H1 (cell line): Measurements from ENCODE around the gene APOL2. TPM values are rescaled to one million over a fixed set of nuclear protein-coding genes. Genes with fewer than 3 reads are reported as not detected.
A peak's percentile ranks its signal among the peaks of the same experiment; 100 is the strongest.

Experiments
- CTCF ChIA-PET: fragments of 300-600 bp; sonication (Branson Sonifier 250); formaldehyde crosslinking; loops from one replicate; lab custom pipeline; 2021; ENCODE audit not compliant: partially characterized antibody; lab: Charles Lee
- POLR2A ChIA-PET: fragments of 300-600 bp; sonication (Branson Sonifier 250); formaldehyde crosslinking; loops from one replicate; lab custom pipeline; 2021; ENCODE audit warnings: inconsistent platforms; ENCODE audit not compliant: partially characterized antibody; lab: Charles Lee
- DNase-seq, 2 experiments: peaks; one replicate each; pipeline versions ENCODE4 v3.0.0 to v3.0.0-alpha.2; 2010 to 2022; ENCODE audit warnings: low spot score in 2 of 2, low read depth in 1 of 2, mixed read lengths in 1 of 2
- FAIRE-seq: peaks from 2 replicates; lab custom pipeline; 2011; peaks lifted over from hg19 to GRCh38; lab: Jason Lieb, UNC
- H2AFZ ChIP-seq: 2 replicates; pipeline ENCODE4 v1.8.1; 2012; ENCODE audit warnings: low read length, inconsistent platforms
- H2AK5ac ChIP-seq: 2 replicates; pipeline ENCODE4 v1.6.1; 2013; ENCODE audit warnings: low read depth, low read length
- H2BK120ac ChIP-seq: replicated peaks from 2 replicates; pipeline ENCODE3; 2013; ENCODE audit warnings: low read depth, low read length, inconsistent platforms
- H2BK12ac ChIP-seq: 2 replicates; pipeline ENCODE4 v1.6.1; 2013; ENCODE audit warnings: low read depth, low read length
- H2BK15ac ChIP-seq: 2 replicates; pipeline ENCODE4 v1.6.1; 2013; ENCODE audit warnings: low read length
- H2BK20ac ChIP-seq: 2 replicates; pipeline ENCODE4 v1.6.1; 2013; ENCODE audit warnings: low read length
- H2BK5ac ChIP-seq: 2 replicates; pipeline ENCODE4 v1.6.1; 2013; ENCODE audit warnings: low read depth, low read length
- H3K14ac ChIP-seq: 2 replicates; pipeline ENCODE4 v1.6.1; 2013; ENCODE audit warnings: inconsistent platforms; ENCODE audit not compliant: insufficient read length
- H3K18ac ChIP-seq: 2 replicates; pipeline ENCODE4 v1.6.1; 2013; ENCODE audit warnings: low read length; ENCODE audit errors: extremely low read depth
- H3K23ac ChIP-seq: 2 replicates; pipeline ENCODE4 v1.6.1; 2013; ENCODE audit warnings: inconsistent platforms; ENCODE audit not compliant: insufficient read length
- H3K23me2 ChIP-seq: 2 replicates; pipeline ENCODE4 v1.6.1; 2013; ENCODE audit warnings: low read depth, low read length
- H3K27ac ChIP-seq: 2 replicates; pipeline ENCODE4 v1.6.1; 2011; ENCODE audit warnings: low read depth, low read length, inconsistent platforms
- H3K27me3 ChIP-seq, 4 experiments: replicated peaks in 1 of 4; 1 replicate in 1 of 4; 2 replicates in 3 of 4; pipeline versions ENCODE4 v1.6.1 to v1.8.1; 2011 to 2013; ENCODE audit warnings: low read length in 3 of 4, mild to moderate bottlenecking in 3 of 4, inconsistent platforms in 2 of 4, mixed read lengths in 2 of 4, moderate library complexity in 1 of 4; ENCODE audit not compliant: control insufficient read depth in 3 of 4, insufficient read depth in 3 of 4; ENCODE audit errors: extremely low read depth in 1 of 4
- H3K36me3 ChIP-seq, 4 experiments: 2 replicates each; pipeline versions ENCODE4 v1.6.1 to v1.8.1; 2011 to 2013; ENCODE audit warnings: mild to moderate bottlenecking in 4 of 4, low read length in 3 of 4, moderate library complexity in 2 of 4, control low read depth in 1 of 4, inconsistent platforms in 1 of 4; ENCODE audit not compliant: insufficient read depth in 4 of 4, control insufficient read depth in 2 of 4
- H3K4ac ChIP-seq: replicated peaks from 2 replicates; pipeline ENCODE3; 2013; ENCODE audit warnings: low read length, low read depth, mixed read lengths, inconsistent platforms; ENCODE audit not compliant: insufficient read length
- H3K4me1 ChIP-seq, 4 experiments: replicated peaks in 1 of 4; 1 replicate in 1 of 4; 2 replicates in 3 of 4; pipeline versions ENCODE4 v1.6.1 to v1.8.1; 2011 to 2013; ENCODE audit warnings: low read length in 3 of 4, inconsistent platforms in 2 of 4, mixed read lengths in 1 of 4; ENCODE audit not compliant: insufficient read depth in 4 of 4, control insufficient read depth in 3 of 4
- H3K4me2 ChIP-seq, 2 experiments: 2 replicates each; pipeline versions ENCODE4 v1.6.1 to v1.8.1; 2011 to 2013; ENCODE audit warnings: low read depth in 2 of 2, low read length in 2 of 2, control low read depth in 1 of 2, inconsistent platforms in 1 of 2, mild to moderate bottlenecking in 1 of 2; ENCODE audit not compliant: insufficient read depth in 1 of 2
- H3K4me3 ChIP-seq, 4 experiments: fragments of 200-600, 300-600 bp in 1 of 4; sonication (generic), shearing (Covaris generic), sonication (Bioruptor Twin) in 1 of 4; 2 replicates each; pipeline versions ENCODE4 v1.5.1 to v1.8.1; 2011 to 2016; ENCODE audit warnings: low read length in 4 of 4, low read depth in 3 of 4, control low read depth in 2 of 4, inconsistent platforms in 2 of 4, mild to moderate bottlenecking in 2 of 4, mixed read lengths in 1 of 4, moderate library complexity in 1 of 4; ENCODE audit not compliant: insufficient read depth in 2 of 4; ENCODE audit errors: extremely low read depth in 1 of 4
- H3K56ac ChIP-seq: replicated peaks from 2 replicates; pipeline ENCODE3; 2013; ENCODE audit warnings: low read depth, mild to moderate bottlenecking, mixed read lengths, low read length, inconsistent platforms; ENCODE audit not compliant: insufficient read length
- H3K79me1 ChIP-seq: 2 replicates; pipeline ENCODE4 v1.6.1; 2013; ENCODE audit warnings: low read depth, low read length, control low read depth
- H3K79me2 ChIP-seq, 2 experiments: 2 replicates each; pipeline versions ENCODE4 v1.6.1 to v1.8.1; 2012 to 2013; ENCODE audit warnings: low read length in 2 of 2, mild to moderate bottlenecking in 2 of 2, inconsistent platforms in 1 of 2; ENCODE audit not compliant: insufficient read depth in 2 of 2, control insufficient read depth in 1 of 2
- H3K9ac ChIP-seq, 4 experiments: replicated peaks in 1 of 4; 1 replicate in 1 of 4; 2 replicates in 3 of 4; pipeline versions ENCODE4 v1.6.1 to v1.8.1; 2011 to 2013; ENCODE audit warnings: low read depth in 3 of 4, low read length in 3 of 4, control low read depth in 2 of 4, mild to moderate bottlenecking in 2 of 4, moderate library complexity in 2 of 4, inconsistent platforms in 1 of 4; ENCODE audit errors: extremely low read depth in 1 of 4
- H3K9me3 ChIP-seq, 2 experiments: 2 replicates each; pipeline versions ENCODE4 v1.6.1 to v1.8.1; 2012 to 2013; ENCODE audit warnings: mild to moderate bottlenecking in 2 of 2, moderate library complexity in 2 of 2, control low read depth in 1 of 2, inconsistent platforms in 1 of 2, low read depth in 1 of 2, low read length in 1 of 2, mixed read lengths in 1 of 2; ENCODE audit not compliant: insufficient read depth in 2 of 2
- H4K20me1 ChIP-seq, 2 experiments: replicated peaks in 1 of 2; 2 replicates each; pipeline versions ENCODE3 to v1.8.1; 2011 to 2013; ENCODE audit warnings: inconsistent platforms in 2 of 2, low read length in 2 of 2, mild to moderate bottlenecking in 1 of 2; ENCODE audit not compliant: insufficient read depth in 2 of 2, control insufficient read depth in 1 of 2
- H4K5ac ChIP-seq: 2 replicates; pipeline ENCODE4 v1.6.1; 2013; ENCODE audit warnings: low read length, low read depth, mixed read lengths, inconsistent platforms; ENCODE audit not compliant: insufficient read length
- H4K8ac ChIP-seq: 2 replicates; pipeline ENCODE4 v1.8.0; 2013; ENCODE audit warnings: mild to moderate bottlenecking, moderate library complexity, low read length, inconsistent platforms; ENCODE audit not compliant: insufficient read depth; ENCODE audit errors: extremely low read depth
- H4K91ac ChIP-seq: replicated peaks from 2 replicates; pipeline ENCODE3; 2013; ENCODE audit warnings: low read length, mixed read lengths, inconsistent platforms; ENCODE audit not compliant: insufficient read length
- CBX5 ChIP-seq: fragments of 300-800, 300-1000 bp; sonication (generic); IDR thresholded peaks from 2 replicates; pipeline ENCODE4 v1.7.1; 2016; ENCODE audit warnings: antibody characterized with exemption, low read length, low read depth
- CEBPB ChIP-seq: IDR thresholded peaks from 2 replicates; pipeline ENCODE4 v1.6.1; 2012; ENCODE audit warnings: low read depth, low read length
- EGR1 ChIP-seq: IDR thresholded peaks from 2 replicates; pipeline ENCODE4 v1.6.1; 2011; ENCODE audit warnings: low read depth, low read length, borderline replicate concordance
- JUND ChIP-seq: IDR thresholded peaks from 2 replicates; pipeline ENCODE4 v1.6.1; 2011; ENCODE audit warnings: mild to moderate bottlenecking, improper control_type of control experiment, low read length
- RFX5 ChIP-seq: IDR thresholded peaks from 2 replicates; pipeline ENCODE4 v1.6.1; 2011; ENCODE audit warnings: low read depth, low read length, improper control_type of control experiment, borderline replicate concordance
- SIN3A ChIP-seq, 2 experiments: IDR thresholded peaks in 1 of 2; conservative IDR thresholded peaks in 1 of 2; 2 replicates each; pipeline ENCODE4 v1.6.1; 2011 to 2012; ENCODE audit warnings: low read length in 2 of 2, improper control_type of control experiment in 1 of 2, low read depth in 1 of 2, mild to moderate bottlenecking in 1 of 2
- SP1 ChIP-seq: IDR thresholded peaks from 2 replicates; pipeline ENCODE4 v1.6.1; 2011; ENCODE audit warnings: low read depth, low read length
- SUZ12 ChIP-seq: fragments of 200-600 bp; sonication (generic); IDR thresholded peaks from 2 replicates; pipeline ENCODE4 v1.6.1; 2012; ENCODE audit warnings: mild to moderate bottlenecking, inconsistent platforms, low read length, moderate library complexity, mixed read lengths
- WGBS, 2 experiments: shearing (Covaris generic) in 1 of 2; methylation state at CpG; one replicate each; pipeline versions ENCODE4 v1.1.6 to v1.1.7; 2013 to 2015; ENCODE audit warnings: low lambda C conversion rate in 2 of 2, mixed read lengths in 2 of 2, inconsistent platforms in 1 of 2, low coverage in 1 of 2, missing lambda C conversion rate in 1 of 2; ENCODE audit not compliant: insufficient replicate concordance in 2 of 2, insufficient coverage in 1 of 2, insufficient read length in 1 of 2; ENCODE audit errors: extremely low coverage in 1 of 2, missing lambda C conversion rate in 1 of 2; 5-methylcytosine and 5-hydroxymethylcytosine counted together
- polyA plus RNA-seq, 7 experiments: library from polyadenylated mRNA; depleted of rRNA in 3 of 7; stranded (reverse) in 5 of 7; unstranded in 2 of 7; fragments of >200 nt in 5 of 7; fragments of 200-250 nt in 2 of 7; gene quantifications; 1 replicate in 5 of 7; 2 replicates in 1 of 7; 4 replicates in 1 of 7; pipeline versions ENCODE4 v1.2.1 to v1.2.3, GENCODE V29; 2011 to 2013; ENCODE audit warnings: missing spikeins in 2 of 7, mixed read lengths in 2 of 7
- total RNA-seq: library from RNA; stranded (reverse); fragmentation: NEBNext Ultra II Directional; extraction: Animal tissue kit (Norgen Biotek cat#: 25700); gene quantifications from 2 replicates; pipeline ENCODE4 v1.2.1, GENCODE V29; 2021
- TF ChIP-seq, protein P1 (sequence below): IDR thresholded peaks from 2 replicates; pipeline ENCODE4 v1.6.1; 2011; ENCODE audit warnings: low read depth, mild to moderate bottlenecking, low read length; ENCODE audit not compliant: insufficient read depth

Gene APOL2
- total and polyA plus RNA-seq, 2 of the 8 experiments (the other 6 are each of a cell fraction or from before 2014, with no cell fraction given) = 8.1 to 11.0 TPM

DNA sequence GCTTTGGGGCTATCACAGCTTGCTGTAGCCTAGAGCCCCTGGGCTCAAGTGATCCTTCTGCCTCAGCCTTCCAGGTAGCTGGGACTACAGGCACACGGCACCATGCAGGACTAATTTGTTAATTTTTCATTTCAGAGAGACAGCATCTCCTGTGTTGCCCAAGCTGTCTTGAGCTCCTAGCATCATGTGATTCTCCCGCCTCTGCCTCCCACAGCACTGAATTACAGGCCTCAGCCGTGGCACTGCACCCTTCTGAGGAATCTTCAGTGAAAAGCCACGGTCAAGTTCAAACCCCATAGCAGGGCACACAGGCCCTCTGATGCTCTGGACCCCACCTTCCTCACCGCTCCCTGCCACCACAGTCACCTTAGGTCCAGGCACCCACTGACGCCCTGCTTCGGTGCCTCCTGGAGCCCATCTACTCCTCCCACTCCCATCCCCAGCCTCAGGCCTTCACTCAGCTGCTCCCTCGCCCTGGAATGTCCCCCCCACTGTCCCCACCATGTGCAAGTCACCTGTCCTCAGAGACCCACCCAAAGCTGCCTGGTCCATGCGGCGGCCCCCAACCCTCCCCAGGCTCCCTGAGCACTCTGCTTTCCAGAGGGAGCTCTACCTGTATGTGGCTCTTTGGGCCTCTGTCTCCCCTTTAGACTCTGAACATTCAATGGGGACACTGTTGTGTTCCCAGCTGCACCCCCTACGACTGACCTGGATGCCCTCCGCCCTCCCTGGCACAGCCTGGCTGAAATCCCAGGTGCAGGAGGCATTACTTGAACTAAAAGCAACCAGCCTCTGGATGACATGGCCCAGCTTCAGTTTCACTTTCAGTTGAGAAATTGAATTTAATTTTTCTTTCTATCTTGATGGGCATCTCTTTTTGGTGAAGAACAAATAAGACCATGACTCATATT lies 1.6 kb downstream of the APOL2 start:
- no peak overlapping the region for H4K91ac ChIP-seq
- H3K18ac ChIP-seq = no peak overlapping the region
- no peaks in the 10 kb centered on the region for H3K36me3 ChIP-seq
- CTCF ChIA-PET = interaction anchor here (0.7 to 5.0 kb wide), 16 partner anchors 9 to 63 kb away, joined by 3 to 30 read pairs (median 8); partner anchors contain the start of genes APOL1 and APOL4
- H3K9me3 ChIP-seq = no peaks in the 10 kb centered on the region
- H3K4me2 ChIP-seq = peak overlapping the region in 1 of 2 experiments; percentile 23; a peak in 3 of 4 replicates
- H3K79me2 ChIP-seq = peaks cover 0 to 5% of the 10 kb centered on the region in 2 experiments; a peak in 1 of 4 replicates
- H2AK5ac ChIP-seq = 0 out of 2 replicates have a peak overlapping the region, but pooled peaks have one; percentile 15
- H2BK20ac ChIP-seq = no peak overlapping the region
- no peak overlapping the region for H2BK15ac ChIP-seq
- H3K14ac ChIP-seq = no peak overlapping the region
- POLR2A ChIA-PET = interaction anchor here (0.6 to 1.9 kb wide), 5 partner anchors 10 to 244 kb away, joined by 3 to 5 read pairs (median 3); partner anchors contain the start of gene TXN2
- no peak overlapping the region for H3K4ac ChIP-seq
- H3K23ac ChIP-seq = no peak overlapping the region
- H2AFZ ChIP-seq = no peak overlapping the region
- WGBS, 2 experiments = 95% methylated on average over 12 of the region's 12 CpGs; no CpG with 5 or more reads in 1 of the 2 experiments
- no peak overlapping the region for H2BK120ac ChIP-seq
- no peak overlapping the region for H2BK5ac ChIP-seq
- no peak overlapping the region for H4K5ac ChIP-seq
- no peak for DNase-seq
- no peak overlapping the region for H3K56ac ChIP-seq
- peaks cover 0 to 14% (median 9%) of the 10 kb centered on the region in 4 experiments; a peak in 6 of 7 replicates for H3K4me1 ChIP-seq
- no peaks in the 10 kb centered on the region for H3K27me3 ChIP-seq
- H3K9ac ChIP-seq = no peak overlapping the region
- H3K4me3 ChIP-seq = no peak overlapping the region
- H4K20me1 ChIP-seq = no peaks in the 10 kb centered on the region
- no peak overlapping the region; the same call in none of the 2 replicates for H4K8ac ChIP-seq
- no peak for FAIRE-seq
- no peak overlapping the region for H2BK12ac ChIP-seq
- no peak overlapping the region for H3K27ac ChIP-seq
- H3K79me1 ChIP-seq = no peaks in the 10 kb centered on the region
- H3K23me2 ChIP-seq = peaks cover 3% of the 10 kb centered on the region
- TF ChIP-seq SIN3A (conservative IDR thresholded peaks at IDR 0.05 in 1 of 2, IDR thresholded peaks at IDR 0.05 in 1 of 2; ENCODE audit: low read depth in 1 of 2, low read length in 2 of 2) (no peak), SP1 (no peak), CBX5 (no peak), RFX5 (no peak), JUND (no peak), CEBPB (no peak), EGR1 (no peak), SUZ12 (no peak)
- TF ChIP-seq, protein P1, sequence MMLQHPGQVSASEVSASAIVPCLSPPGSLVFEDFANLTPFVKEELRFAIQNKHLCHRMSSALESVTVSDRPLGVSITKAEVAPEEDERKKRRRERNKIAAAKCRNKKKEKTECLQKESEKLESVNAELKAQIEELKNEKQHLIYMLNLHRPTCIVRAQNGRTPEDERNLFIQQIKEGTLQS = no peak
